ENCODE measurements around the gene OR5K2. TPM values are rescaled to one million over a fixed set of nuclear protein-coding genes. Genes with fewer than 3 reads are reported as not detected.

OR5K2 gene
- total RNA-seq, 1 donor from 2014 or later, result not detected

DNA sequence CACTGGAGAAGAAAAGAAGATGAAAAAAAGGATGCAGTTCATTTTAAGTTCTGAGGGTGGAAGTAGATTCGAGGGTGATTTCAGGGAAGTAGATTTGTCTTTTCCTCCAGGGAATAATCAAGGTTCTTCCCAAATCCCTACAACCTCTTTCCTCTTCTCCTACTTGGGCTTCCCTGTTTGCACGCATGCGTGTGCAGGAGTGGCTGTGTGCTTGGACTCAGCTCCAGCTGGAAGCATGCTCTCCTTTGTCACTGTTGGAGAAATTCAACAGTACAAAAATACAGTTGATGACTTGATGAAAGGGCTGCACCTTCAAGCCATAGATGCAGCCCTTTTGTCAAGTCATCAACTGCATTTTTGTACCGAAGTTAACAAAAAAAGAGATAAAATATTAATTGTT lies 3.8 kb downstream of the OR5K2 start:
- H3K27ac ChIP-seq, result no peak overlapping the region
- no peak overlapping the region for H3K4me3 ChIP-seq
- DNase-seq, result no peak
- no peaks in the 10 kb centered on the region for H3K27me3 ChIP-seq
- intact Hi-C loops (cut with DNase I), result no loop called here
- no peak for TF ChIP-seq CTCF (IDR thresholded peaks at IDR 0.05)
- no peaks in the 10 kb centered on the region for H3K36me3 ChIP-seq
- no peak for ATAC-seq
- no peaks in the 10 kb centered on the region for H3K4me1 ChIP-seq
- H3K9me3 ChIP-seq, result no peaks in the 10 kb centered on the region

DNA sequence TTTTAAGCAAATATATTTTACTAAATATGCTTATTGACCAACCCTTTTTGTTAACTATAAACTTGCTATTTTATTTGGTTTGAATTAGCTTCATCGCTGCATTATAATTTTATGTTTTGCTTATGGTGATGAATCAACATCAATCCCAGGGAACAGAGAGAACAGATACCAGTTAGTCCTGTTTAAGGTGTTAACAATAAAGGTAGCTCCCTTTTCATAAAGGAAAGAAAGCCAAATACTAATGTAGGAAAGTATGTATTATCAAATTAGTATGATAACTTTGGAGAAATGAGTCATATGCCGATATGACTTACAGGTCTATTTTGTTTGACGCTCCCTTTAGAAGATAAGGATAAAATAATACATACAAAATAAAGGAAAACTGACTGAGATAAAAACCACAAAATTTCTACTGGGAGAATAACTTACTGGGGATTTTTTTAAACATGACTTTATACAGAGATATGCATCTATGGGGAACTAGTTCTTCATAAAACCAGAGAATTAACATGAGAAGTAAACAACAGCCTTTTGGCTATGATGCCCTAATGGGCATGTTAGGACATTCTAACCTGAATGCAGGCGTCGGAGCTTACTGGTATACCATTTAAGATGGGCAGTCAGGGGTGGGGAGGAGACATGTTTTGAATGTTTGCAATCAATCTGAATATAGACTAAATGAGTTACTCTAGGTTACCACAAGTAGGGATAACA lies 4.5 kb downstream of the OR5K2 start:
- no peaks in the 10 kb centered on the region for H3K4me1 ChIP-seq
- no peak overlapping the region for H3K27ac ChIP-seq
- no peak overlapping the region for H3K4me3 ChIP-seq
- no peaks in the 10 kb centered on the region for H3K9me3 ChIP-seq
- H3K27me3 ChIP-seq, result no peaks in the 10 kb centered on the region
- intact Hi-C loops (cut with DNase I), result no loop called here
- no peak for DNase-seq
- no peaks in the 10 kb centered on the region for H3K36me3 ChIP-seq
- ATAC-seq, result no peak
- no peak for TF ChIP-seq CTCF (IDR thresholded peaks at IDR 0.05)

DNA sequence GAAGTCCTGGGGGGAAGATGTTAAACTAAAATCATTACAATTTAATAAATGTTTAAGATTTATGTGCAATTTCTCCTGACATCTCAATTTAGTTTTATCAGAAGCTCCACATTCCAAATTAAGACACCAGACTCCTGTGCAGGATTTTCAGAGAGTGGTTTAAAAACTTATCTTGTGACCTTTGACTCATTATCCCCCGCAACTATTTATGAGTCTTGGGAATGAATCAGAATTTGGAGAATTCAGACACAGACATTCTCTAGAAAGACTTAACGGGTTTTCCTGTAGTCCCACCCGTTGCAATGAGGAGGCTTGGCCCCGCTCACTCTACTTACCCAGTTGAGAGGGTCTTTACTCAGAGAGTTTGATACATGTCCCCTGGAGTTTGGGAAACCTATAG lies 7.1 kb downstream of the OR5K2 start:
- no peaks in the 10 kb centered on the region for H3K9me3 ChIP-seq
- TF ChIP-seq CTCF (IDR thresholded peaks at IDR 0.05), result no peak
- DNase-seq, result no peak
- H3K27me3 ChIP-seq, result no peaks in the 10 kb centered on the region
- no peaks in the 10 kb centered on the region for H3K4me1 ChIP-seq
- H3K4me3 ChIP-seq, result no peak overlapping the region
- H3K27ac ChIP-seq, result no peak overlapping the region
- H3K36me3 ChIP-seq, result no peaks in the 10 kb centered on the region
- ATAC-seq, result no peak
- intact Hi-C loops (cut with DNase I), result no loop called here

DNA sequence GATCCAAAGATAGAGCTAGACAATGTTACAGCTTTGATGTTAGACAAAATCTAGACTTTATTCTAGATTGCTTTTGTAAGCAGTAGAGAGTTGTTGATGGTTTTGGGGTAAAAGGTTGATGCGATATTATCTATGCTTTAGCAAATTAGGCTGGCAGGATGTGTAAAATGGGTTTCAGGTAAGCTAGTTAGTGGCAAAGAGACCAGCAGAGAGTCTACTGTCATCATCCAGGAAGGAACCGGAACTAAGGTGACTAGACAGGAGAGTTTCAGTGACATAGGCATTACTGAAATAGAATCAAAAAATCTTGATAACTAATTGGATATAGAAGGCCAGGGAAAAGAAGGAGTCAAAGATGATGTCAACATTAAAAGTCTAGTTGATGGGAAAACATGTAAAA lies 11.1 kb downstream of the OR5K2 start:
- no peak for TF ChIP-seq CTCF (IDR thresholded peaks at IDR 0.05)
- H3K27me3 ChIP-seq, result no peaks in the 10 kb centered on the region
- H3K27ac ChIP-seq, result no peak overlapping the region
- H3K9me3 ChIP-seq, result no peaks in the 10 kb centered on the region
- no peak for ATAC-seq
- intact Hi-C loops (cut with DNase I), result no loop called here
- H3K36me3 ChIP-seq, result peaks cover 5% of the 10 kb centered on the region
- no peak overlapping the region for H3K4me3 ChIP-seq
- H3K4me1 ChIP-seq, result no peaks in the 10 kb centered on the region
- DNase-seq, result no peak

DNA sequence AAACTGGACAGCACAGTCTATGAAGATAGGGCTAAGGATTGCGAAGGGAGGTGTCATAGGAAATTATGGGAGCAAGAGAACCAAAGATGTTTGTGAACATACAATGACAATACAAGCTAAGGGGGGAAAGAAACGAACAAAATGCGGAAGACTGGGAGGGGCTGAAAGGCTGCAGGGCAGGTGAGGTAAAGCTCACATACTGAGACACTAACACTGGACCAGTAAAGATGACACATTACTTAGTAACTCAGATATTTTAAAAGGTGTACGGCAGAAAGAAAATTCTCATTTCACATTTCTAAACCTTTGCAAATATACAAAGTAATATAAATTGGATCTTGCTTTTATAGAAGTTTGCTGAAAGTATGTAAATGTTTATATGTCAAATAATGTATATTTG lies 15.1 kb downstream of the OR5K2 start:
- H3K9me3 ChIP-seq, result no peaks in the 10 kb centered on the region
- H3K4me1 ChIP-seq, result no peaks in the 10 kb centered on the region
- no peak for DNase-seq
- H3K27ac ChIP-seq, result no peak overlapping the region
- intact Hi-C loops (cut with DNase I), result no loop called here
- H3K27me3 ChIP-seq, result no peaks in the 10 kb centered on the region
- no peak for TF ChIP-seq CTCF (IDR thresholded peaks at IDR 0.05)
- H3K4me3 ChIP-seq, result no peak overlapping the region
- no peak for ATAC-seq
- H3K36me3 ChIP-seq, result peaks cover 41% of the 10 kb centered on the region

- no peak for DNase-seq
- intact Hi-C loops (cut with DNase I), result no loop called here
- no peak for TF ChIP-seq CTCF (IDR thresholded peaks at IDR 0.05)
- Histone ChIP-seq H3K36me3 (peaks cover 43% of the 10 kb centered on the region), H3K4me3 (no peak overlapping the region), H3K4me1 (no peaks in the 10 kb centered on the region), H3K27me3 (no peaks in the 10 kb centered on the region), H3K9me3 (no peaks in the 10 kb centered on the region), H3K27ac (no peak overlapping the region)
- ATAC-seq, result no peak
Observed at GRCh38 chr3:98513091-98513511, 15.6 kb downstream of the OR5K2 start.

All from upper lobe of right lung (tissue), 1 donor.